Neutrophil (primary cell): ENCODE results near the gene DLEC1.
A peak's percentile ranks its signal among the peaks of the same experiment; 100 is the strongest.

ENCODE experiments used
- H3K27ac ChIP-seq: fragments of 200-600 bp; sonication (generic); 2 replicates; pipeline ENCODE4 v1.5.1; 2016; ENCODE audit warnings: mild to moderate bottlenecking, moderate library complexity
- H3K27me3 ChIP-seq: fragments of 200-600 bp; sonication (generic); 2 replicates; pipeline ENCODE4 v1.6.0; 2016; ENCODE audit warnings: mild to moderate bottlenecking
- H3K36me3 ChIP-seq: fragments of 200-600 bp; sonication (generic); 2 replicates; pipeline ENCODE4 v1.5.1; 2017
- H3K4me1 ChIP-seq, 2 experiments: fragments of 200-600 bp in 1 of 2; sonication (generic) in 1 of 2; 1 replicate in 1 of 2; 2 replicates in 1 of 2; pipeline versions ENCODE4 v1.5.1 to v1.6.1; 2013 to 2016; ENCODE audit warnings: low read depth in 1 of 2, low read length in 1 of 2, mild to moderate bottlenecking in 1 of 2, moderate library complexity in 1 of 2; ENCODE audit not compliant: control insufficient read depth in 1 of 2, insufficient read depth in 1 of 2
- H3K4me3 ChIP-seq, 2 experiments: fragments of 200-600 bp in 1 of 2; sonication (generic) in 1 of 2; 1 replicate in 1 of 2; 2 replicates in 1 of 2; pipeline ENCODE4 v1.5.1; 2013 to 2016; ENCODE audit warnings: low read depth in 1 of 2, low read length in 1 of 2, mild to moderate bottlenecking in 1 of 2, moderate library complexity in 1 of 2
- H3K9me3 ChIP-seq: fragments of 200-600 bp; sonication (generic); 2 replicates; pipeline ENCODE4 v1.5.1; 2016
- CTCF ChIP-seq: fragments of 200-600 bp; sonication (generic); IDR thresholded peaks from 2 replicates; pipeline ENCODE4 v1.5.1; 2016; ENCODE audit warnings: antibody characterized with exemption

The DLEC1 gene

GRCh38 chr3:38120693-38121450, 81.9 kb downstream of the DLEC1 start:
- Histone ChIP-seq H3K27me3 (no peaks in the 10 kb centered on the region), H3K4me1 (peaks cover 3 to 16% of the 10 kb centered on the region in 2 experiments), H3K4me3 (no peak overlapping the region), H3K36me3 (peaks cover 98% of the 10 kb centered on the region), H3K9me3 (no peaks in the 10 kb centered on the region), H3K27ac (no peak overlapping the region)
- no peak for TF ChIP-seq CTCF

- H3K27ac ChIP-seq = no peak overlapping the region
- H3K4me1 ChIP-seq = peaks cover 3 to 16% of the 10 kb centered on the region in 2 experiments
- H3K4me3 ChIP-seq = no peak overlapping the region
- no peaks in the 10 kb centered on the region for H3K27me3 ChIP-seq
- no peaks in the 10 kb centered on the region for H3K9me3 ChIP-seq
- no peak for TF ChIP-seq CTCF
- H3K36me3 ChIP-seq = peaks cover 100% of the 10 kb centered on the region
Measured at GRCh38 chr3:38121451-38121831, 82.4 kb downstream of the DLEC1 start.

GRCh38 chr3:38121832-38122461, 82.9 kb downstream of the DLEC1 start:
- Histone ChIP-seq H3K27me3 (no peaks in the 10 kb centered on the region), H3K4me1 (peaks cover 3 to 16% of the 10 kb centered on the region in 2 experiments), H3K27ac (no peak overlapping the region), H3K36me3 (peaks cover 100% of the 10 kb centered on the region), H3K9me3 (no peaks in the 10 kb centered on the region), H3K4me3 (no peak overlapping the region)
- TF ChIP-seq CTCF = no peak

GRCh38 chr3:38122712-38123290, 83.8 kb downstream of the DLEC1 start:
- no peak overlapping the region for H3K4me3 ChIP-seq
- H3K36me3 ChIP-seq = peaks cover 100% of the 10 kb centered on the region
- no peak overlapping the region for H3K27ac ChIP-seq
- no peak for TF ChIP-seq CTCF
- H3K27me3 ChIP-seq = no peaks in the 10 kb centered on the region
- H3K9me3 ChIP-seq = no peaks in the 10 kb centered on the region
- H3K4me1 ChIP-seq = peaks cover 3 to 16% of the 10 kb centered on the region in 2 experiments

GRCh38 chr3:38124324-38125122, 85.5 kb downstream of the DLEC1 start:
- Histone ChIP-seq H3K36me3 (peaks cover 100% of the 10 kb centered on the region), H3K4me3 (no peak overlapping the region), H3K4me1 (peaks cover 0 to 11% of the 10 kb centered on the region in 2 experiments), H3K9me3 (no peaks in the 10 kb centered on the region), H3K27me3 (no peaks in the 10 kb centered on the region), H3K27ac (peak overlapping the region; percentile 44)
- no peak for TF ChIP-seq CTCF
